Amygdala (tissue), 56 donors: Measurements from ENCODE around the gene CDYL.

Source experiments
- DNase-seq, 56 donors: peaks; one replicate each; lab custom pipeline; 2025; lab: John Stamatoyannopoulos, UW

The CDYL gene

DNA sequence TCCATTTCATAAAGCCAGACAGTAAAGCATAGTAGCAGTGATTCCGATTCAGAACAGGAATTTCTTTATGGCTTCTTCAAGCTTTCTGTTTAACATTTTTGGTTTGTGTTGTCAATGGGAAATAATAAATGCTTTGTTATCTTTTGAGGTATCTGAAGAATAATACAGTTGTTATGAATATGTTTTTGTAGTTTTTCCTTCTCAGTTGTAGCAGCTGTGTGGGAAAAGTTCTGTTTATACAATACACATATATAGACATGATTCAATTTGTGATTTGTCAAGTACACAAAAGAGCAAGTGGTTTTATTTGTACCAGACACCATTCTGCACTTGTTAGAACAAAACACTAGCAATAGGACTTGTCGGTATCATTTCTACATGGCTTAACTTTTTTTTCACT is 96.6 kb downstream of the CDYL start:
- DNase-seq, result no peak

DNA sequence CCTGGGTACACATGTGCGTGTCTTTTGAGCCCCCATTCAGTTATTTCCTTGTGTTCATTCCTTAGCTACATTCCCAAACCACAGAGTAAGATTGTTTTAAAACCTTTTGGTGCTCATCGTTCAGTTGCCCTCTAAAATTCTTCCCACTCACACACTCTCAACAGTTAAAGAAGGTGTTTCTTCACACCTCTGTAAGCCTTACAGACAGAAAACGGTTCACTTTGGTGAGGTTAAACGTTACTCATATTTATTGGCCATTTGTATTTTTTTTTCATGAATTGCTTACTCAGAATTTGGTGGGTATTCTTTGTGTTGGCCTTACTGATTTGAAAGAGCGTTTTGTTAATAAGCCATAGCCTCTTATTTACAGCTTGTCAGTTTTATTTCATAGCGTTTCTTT is 97.7 kb downstream of the CDYL start:
- no peak for DNase-seq

DNA sequence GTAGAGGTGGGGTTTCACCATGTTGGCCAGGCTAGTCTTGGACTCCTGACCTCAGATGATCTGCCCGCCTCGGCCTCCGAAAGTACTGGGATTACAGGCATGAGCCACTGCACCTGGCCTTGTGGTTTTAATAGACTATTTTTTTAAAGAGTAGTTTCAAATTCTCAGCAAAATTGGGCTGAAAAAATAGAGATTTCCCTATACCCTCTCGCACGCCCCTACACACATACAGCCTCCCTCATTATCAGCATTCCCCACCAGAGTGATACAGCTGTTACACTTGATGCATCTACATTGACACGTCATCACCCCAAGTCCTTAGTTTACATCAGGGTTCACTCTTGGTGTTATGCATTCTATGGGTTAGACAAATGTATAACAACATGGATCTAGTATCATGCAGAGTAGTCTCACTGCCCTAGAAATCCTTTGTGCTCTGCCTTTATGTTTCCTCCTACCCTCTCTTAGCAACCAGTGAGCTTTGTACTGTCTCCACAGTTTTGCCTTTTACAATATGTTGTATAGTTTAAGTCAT is 103.6 kb downstream of the CDYL start:
- no peak for DNase-seq

DNA sequence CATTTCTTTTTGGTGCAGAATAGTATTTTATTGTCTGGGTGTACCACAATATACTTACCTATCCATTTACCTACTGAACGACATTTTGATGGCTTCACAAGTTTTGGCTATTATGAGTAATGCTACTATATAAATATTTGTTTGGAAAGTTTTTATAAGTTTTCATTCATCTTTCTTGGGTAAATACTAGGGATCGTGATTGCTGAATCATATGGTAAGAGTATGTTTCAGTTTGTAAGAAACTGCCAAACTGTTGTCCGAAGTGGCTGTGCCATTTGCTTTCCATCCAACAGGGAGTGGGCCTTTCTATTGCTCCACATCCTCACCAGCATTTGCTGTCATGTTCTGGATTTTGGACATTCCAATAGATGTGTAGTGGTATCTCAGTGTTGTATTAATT is 104.2 kb downstream of the CDYL start:
- DNase-seq, result no peak

DNA sequence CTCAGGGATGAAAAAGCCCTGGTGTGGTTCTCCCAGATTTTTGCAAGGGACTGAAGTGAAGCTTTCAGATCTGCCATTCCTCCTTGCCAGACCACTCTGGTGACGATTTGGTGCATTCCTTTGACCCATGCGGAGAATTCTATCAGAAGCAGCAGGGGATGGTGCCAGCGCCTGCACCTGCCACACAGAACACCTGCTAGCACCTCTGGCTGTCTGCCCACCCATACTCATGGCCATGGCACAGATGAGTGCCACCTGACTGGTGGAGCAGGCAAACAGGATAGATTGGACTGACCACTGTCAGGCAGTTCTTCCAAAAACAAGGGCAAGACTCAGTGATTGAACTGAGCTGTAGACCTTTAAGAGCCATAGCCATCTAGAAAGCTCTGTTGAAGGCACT is 107.1 kb downstream of the CDYL start:
- DNase-seq, result no peak

DNA sequence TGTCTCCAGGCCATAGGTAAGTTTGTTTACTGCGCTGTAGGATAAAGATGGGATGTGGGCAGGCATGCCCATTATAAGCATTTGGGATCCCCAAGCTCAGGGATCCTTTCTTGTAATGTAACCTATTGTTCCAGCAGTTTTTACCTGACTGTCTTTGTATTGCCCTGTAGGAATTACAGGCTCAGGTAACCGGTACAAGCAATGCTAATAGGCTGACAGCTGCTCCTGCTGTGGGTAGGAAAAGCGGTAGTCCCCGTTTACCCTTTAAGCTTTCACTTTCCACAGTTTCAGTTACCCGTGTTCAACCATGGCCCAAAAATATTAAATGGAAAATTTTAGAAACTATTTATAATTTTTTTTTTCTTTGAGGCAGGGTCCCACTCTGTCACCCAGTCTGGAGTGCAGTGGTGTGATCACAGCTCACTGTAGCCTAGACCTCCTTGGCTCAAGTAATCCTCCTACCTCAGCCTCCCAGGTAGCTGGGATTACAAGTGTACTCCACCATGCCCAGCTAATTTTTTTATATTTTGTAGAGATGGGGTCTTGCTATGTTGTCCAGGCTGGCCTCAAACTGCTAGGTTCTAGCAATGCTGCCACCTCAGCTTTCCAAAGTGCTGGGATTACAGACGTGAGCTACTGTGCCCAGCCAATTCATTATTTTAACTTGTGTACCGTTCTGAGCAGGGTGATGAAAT is 108.6 kb downstream of the CDYL start:
- no peak for DNase-seq

DNA sequence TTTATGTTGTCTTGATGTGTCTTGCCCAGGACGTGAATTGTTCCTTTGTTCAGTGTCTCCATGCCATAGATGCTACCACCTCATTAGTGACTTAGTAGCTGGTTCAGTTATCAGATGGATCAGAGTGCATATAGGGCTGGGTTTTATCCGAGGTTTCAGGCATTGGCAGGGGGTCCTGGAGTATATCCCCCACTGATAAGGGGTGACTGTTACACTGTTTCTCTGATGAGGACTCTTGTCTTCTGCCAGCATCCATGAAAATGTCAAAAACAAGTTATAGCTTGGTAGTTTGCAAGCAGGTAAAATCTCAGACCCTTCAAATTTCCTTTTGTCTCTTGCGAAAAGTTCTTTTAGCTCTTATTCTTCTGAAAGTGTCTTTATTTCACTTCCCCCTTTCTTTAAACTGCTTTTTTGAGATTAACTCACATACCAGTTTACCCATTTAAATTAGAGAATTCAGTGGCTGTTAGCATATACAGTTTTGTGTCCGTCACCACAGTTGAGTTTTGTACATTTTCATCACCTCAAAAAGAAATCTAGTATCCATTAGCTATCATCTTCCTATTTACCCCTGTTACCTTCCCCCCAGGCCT is 109.2 kb downstream of the CDYL start:
- DNase-seq, result no peak

DNA sequence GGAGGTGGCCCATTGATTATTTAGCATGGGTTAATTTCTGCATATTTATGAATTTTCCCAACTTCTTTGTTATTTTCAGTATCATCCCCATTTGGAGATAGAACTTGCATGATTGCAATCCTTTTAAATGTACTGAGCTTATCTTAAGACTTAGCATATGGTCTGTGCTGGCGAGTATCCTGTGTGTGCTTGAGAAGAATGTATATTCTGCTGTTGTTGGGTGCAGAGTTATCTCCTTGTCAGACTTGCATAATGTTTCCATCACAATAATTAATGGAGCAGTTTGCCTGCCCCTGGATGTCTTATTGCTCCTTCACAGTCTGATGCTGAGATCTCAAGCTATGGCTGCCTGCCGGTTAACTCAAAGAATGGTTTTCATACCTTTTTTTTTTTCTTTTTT is 112.6 kb downstream of the CDYL start:
- no peak for DNase-seq

DNA sequence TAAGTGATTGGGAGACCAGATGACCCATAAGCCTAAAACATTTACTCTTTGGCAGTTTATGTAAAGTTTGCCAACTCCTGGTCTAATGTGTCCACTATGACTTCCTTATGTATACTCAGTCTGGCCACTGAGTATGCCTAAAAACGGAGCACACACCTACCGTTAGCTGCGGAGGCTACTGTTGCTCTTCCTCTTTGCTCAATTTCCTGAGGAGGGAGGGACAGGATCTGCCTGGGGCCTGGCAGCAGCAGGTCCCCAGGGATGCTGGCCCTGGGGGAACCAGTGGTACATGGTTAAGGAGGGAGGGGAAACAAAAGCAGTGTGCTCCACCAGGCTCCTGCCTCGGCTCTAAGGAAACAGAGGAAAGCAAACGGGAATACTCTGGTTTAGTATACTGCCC is 113.5 kb downstream of the CDYL start:
- no peak for DNase-seq

DNA sequence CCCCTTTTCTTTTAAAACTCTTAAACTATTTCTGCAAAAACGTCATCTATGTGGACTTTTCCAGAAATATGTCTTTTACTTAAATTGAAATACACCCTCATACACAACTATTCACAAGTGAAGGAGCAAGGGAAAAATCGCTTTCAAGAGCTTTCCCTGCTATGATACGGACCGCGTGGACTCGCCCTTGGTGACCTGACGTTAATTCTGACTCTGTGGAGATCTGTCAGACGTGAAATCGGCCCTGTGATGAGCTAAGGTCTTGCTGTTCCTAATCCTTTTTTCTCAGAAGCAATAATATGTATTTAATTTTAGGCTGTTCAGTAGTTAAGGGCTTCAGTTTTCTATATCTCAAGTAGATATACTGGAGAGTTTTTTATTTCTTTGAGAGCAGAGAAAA is 114.0 kb downstream of the CDYL start:
- DNase-seq, result no peak

DNA sequence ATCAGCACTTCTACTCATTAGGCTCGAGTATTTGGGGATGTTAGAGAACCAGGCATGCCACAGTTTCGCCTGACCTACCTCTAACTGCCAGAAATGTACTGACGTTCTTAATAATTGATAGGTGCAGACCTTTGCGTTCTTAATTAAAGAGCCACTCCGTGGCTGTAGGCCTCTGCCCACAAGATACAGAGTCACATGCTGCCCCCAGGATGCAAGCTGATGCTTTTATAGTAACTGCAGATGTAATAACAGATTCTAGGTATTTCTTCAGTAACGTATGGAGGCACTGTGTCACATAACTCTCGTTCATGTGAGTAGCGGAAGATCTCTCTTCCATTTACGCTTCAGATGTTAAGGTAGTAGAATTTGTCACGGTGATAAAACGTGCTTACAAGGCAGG is 114.4 kb downstream of the CDYL start:
- DNase-seq, result no peak

DNA sequence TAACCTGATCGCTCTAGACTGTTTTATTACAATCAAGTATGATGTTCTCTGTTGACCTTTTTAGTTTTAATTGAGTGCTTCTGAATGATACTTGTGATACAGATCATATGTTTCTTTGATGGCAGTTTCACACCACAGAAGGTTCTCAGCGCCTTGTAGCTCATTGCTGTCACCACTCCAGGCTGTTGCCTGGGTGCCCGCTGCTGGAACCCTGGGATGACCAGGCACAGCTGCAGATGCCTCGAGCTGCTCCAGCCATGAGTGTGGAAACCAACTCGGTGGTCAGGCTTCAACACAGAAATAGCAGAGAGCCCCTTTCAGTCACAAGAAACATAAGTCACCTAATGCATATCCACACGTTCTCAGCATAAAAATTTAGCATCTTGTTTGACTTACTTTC is 114.9 kb downstream of the CDYL start:
- DNase-seq, result no peak

DNA sequence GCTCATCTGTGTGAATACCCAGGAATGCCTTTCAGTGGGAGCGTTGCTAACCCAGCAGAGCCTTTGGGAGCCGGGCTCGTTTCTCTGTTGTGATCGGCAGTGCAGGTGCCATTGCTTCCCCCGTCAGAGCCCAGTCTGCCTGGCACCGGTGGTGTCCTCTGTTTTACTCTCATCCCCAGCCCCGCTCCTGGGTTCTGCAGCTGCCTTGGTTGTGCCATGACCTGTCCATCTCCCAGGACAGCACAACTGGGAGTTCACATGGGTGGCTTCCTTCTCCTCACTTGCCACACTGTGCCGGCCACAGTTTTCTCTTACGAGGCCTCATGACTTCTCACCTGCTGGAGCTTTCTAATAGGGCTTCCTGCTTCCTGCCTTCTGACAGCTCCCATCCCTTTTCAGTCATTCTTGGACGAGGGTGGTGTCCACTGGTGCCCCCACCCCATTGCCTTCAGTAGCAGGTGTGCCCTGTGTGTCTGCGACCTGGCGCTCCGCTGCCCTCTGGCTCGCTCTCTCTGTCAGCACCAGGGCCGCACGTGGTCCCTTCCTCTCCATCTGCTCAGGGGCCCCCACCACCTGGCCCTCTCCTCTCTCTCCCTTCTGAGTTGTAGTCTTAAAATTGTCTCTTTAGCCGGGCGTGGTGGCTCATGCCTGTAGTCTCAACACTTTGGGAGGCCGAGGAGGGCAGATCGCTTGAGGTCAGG is 116.7 kb downstream of the CDYL start:
- no peak for DNase-seq

DNA sequence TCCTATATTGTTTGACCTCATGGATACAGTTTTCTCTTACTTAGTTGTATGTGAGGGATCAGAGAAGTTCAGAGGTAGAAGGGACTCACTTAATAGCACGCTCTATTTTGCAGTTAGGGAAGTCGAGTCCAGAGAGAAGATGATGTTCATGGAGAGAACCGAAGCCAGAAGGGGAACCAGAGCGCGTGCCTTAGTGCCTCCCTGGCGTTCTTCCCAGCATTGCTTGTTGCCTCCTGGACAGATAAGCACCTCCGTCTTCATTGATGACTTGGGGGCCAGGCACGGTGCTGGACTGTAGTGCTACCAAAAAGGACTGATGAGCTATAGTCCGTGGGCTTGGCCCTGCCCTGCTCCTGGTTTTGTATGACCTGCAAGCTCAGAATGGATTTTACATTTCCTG is 117.8 kb downstream of the CDYL start:
- DNase-seq, result no peak

DNA sequence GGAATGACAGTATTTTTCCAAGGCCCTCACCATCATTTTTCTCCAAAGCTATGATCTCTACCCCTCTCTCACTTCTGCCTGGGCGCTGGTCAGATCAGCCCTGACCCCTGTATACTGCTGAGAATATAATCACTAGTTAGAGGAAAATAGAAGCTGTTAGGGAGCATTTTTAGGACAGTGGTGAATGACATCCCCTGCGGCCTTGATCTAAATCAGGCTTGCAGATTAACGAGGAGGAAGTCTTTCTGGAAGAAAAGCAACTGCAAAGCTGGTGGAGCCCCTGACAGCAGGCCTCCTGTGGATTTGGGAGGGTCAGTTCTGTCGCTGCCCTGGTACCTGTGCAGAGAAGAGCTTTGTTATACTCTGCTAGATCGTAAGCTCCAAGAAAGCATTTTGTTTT is 119.8 kb downstream of the CDYL start:
- DNase-seq, result no peak

DNA sequence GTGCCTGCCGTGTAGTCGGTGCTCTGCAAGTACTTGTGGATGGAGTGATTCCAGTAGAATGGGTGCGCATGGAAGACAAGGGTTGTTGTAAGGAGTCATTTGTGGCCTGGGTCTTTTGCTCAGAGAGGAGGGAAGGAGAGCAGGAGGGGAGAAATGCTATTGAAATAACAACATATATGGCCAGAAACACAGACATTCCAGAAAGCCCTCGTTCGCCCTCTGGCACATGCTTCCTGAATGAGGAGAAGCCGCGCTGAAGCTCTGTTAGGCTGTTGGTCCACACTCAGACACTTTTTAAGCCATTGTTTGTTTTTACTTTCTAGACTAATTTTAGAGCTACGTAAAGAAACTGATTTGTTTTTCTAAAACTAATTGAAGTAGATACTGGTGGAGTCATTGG is 120.2 kb downstream of the CDYL start:
- no peak for DNase-seq

DNA sequence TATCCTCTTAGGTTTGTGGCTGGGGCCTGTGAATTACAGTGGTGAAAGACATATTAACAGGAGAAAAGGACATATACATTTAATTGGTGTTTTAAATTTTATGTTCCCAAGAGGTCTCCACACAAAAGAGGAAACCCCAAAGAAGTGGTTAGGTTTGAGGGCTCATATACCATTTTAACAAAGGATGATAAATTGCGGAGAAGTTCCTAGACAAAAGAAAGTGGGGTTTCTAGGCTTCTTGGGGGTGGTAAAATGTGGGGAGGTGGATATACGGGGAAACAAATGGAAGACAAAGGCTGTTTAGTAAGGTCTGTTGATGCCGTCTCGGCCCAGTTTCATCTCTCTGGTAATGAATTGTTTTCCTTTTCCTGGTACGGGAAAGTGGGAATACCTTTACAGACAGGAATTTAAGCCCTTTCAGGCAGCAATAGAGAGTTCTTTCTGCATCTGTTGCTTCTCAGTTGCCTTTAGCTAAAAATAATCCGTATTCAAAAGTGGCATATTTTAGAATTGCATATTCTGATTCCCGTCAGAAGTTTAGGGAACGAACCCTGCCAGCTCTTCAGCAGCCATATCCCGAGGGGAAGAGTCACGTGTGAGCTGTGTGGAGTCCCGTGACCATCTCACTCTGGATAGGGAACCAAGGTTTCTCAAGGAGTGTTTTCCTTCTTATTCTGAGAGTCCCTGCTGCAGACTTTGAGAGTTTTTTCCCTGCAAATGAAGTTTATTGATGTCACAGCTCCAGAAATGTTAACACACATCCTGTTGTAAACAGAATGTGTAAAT is 123.2 kb downstream of the CDYL start:
- DNase-seq, result no peak

DNA sequence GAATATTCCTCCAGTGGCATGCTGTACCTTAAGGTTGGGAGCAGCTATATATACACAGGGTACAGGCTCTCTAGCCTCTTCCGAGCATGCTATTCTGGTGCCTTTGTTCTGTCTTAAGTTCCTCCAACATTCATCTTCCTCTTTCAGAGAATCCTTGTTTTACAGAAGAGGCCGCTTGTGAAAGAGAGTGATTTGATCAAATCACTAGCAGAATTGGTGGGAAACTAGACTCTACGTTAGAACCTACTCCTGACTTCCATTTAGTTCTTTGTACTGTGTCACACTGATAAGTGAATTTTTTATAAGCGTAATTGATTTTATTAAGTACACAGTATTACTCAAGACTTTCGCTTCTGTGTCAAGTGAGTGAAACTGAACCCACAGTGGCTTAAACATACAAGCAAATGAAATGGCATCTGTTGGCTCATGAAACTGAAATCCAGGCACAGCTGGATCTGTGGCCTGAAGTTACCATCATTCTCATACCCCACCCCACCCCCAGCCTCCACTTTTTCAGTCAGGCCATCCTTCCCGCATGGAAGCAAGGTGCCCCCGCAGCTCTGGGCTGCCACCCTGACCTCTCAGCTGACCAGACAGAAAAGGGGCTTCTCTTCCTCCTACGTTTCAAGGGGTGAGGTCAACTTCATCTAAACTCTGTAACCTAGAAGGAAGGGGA is 125.3 kb downstream of the CDYL start:
- no peak for DNase-seq

DNA sequence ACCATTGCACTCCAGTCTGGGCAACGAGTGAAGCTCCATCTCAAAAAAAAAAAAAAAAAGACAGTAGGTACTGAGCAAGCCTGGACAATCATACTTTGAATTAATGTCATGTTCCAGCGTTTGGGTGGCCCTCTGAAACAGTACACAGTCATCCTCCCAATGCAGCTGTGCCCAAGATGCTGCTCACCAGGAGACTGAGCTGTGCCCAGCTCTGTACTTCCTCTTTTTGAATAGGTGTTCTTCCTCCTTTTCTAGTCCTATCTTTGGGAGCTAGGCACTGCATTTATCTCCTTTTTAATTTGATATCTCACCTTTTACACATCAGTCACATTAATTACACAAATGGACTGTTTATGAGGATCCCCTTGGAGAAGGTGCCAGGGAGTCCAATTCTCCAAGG is 126.2 kb downstream of the CDYL start:
- DNase-seq, result no peak

DNA sequence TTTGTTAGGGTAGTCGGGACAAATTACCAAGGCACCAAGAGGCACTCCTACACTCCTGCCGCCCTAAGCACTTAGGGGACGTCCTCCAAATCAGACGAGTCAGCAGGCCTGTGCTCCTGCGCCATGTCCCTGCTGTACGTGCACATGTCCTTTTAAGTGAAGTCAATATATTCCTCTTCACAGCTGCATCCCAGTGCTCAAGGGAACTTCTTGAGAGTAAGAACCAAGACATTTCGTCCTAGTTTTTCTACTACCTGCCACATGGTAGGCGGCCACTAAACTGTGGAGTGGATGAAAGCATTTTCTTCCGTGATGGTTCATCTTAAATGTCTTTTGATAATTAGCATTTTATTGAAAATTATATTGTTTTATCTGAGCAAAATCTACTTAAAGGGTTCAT is 126.9 kb downstream of the CDYL start:
- no peak for DNase-seq
